ENCODE results near the gene ECHS1. TPM values are rescaled to one million over a fixed set of nuclear protein-coding genes. Genes with fewer than 3 reads are reported as not detected.

Gene ECHS1
- total and polyA plus RNA-seq, 2 of the 8 experiments (the other 6 are each of a cell fraction or from before 2014, with no cell fraction given), result 41.7 to 101 TPM

DNA sequence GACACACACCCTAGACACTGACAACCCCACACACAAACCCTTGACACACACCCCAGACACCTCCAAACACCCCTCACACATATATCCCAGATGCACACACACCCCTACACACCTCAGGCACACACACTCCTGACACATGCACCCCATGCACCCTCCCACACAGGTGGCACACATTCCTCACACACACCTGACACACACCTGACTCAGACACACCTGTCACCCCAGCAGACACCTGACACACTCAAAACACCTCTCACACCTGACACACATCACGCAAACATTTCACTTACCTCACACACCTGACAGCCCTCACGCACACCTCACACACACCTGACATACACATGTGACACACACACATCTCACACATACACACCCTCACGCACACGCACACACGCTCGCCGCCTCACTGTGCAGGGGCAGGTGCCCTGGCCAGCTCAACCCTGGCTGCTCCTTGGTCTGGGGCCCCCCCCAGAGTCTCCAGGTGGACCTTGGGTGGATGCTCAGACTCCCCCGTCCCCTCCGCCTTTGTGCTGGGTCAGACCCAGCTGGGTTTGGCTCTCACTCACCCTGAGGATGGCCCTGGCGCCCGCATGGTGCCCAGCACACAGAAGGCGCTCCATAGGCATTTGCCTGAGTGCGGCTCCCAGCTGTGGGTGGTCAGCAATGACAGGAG lies 33.3 kb downstream of the ECHS1 start:
- Histone ChIP-seq H3K14ac (ENCODE audit: insufficient read length) (no peak overlapping the region), H4K91ac (replicated peaks; ENCODE audit: insufficient read length, low read length) (no peak overlapping the region), H3K23ac (ENCODE audit: insufficient read length) (no peak overlapping the region), H3K4me2 (ENCODE audit: insufficient read depth in 1 of 2, low read depth in 2 of 2, low read length in 2 of 2) (no peak overlapping the region), H3K79me1 (ENCODE audit: low read depth, low read length) (no peaks in the 10 kb centered on the region), H3K9ac (replicated peaks in 1 of 4; ENCODE audit: extremely low read depth in 1 of 4, low read depth in 3 of 4, low read length in 3 of 4) (no peak overlapping the region), H4K8ac (ENCODE audit: extremely low read depth, insufficient read depth, low read length) (no peak overlapping the region), H2AFZ (ENCODE audit: low read length) (no peak overlapping the region), H3K27me3 (replicated peaks in 1 of 4; ENCODE audit: control insufficient read depth in 3 of 4, extremely low read depth in 1 of 4, insufficient read depth in 3 of 4, low read length in 3 of 4) (peaks cover 20 to 39% (median 35%) of the 10 kb centered on the region in 4 experiments), H2BK120ac (replicated peaks; ENCODE audit: low read depth, low read length) (no peak overlapping the region), H3K4ac (replicated peaks; ENCODE audit: insufficient read length, low read depth, low read length) (no peak overlapping the region), H3K56ac (replicated peaks; ENCODE audit: insufficient read length, low read depth, low read length) (no peak overlapping the region), H2AK5ac (ENCODE audit: low read depth, low read length) (0 out of 2 replicates have a peak overlapping the region, but pooled peaks have one; percentile 24), H3K27ac (ENCODE audit: low read depth, low read length) (no peak overlapping the region), H4K5ac (ENCODE audit: insufficient read length, low read depth, low read length) (no peak overlapping the region), H2BK15ac (ENCODE audit: low read length) (no peak overlapping the region), H3K9me3 (ENCODE audit: insufficient read depth in 2 of 2, low read depth in 1 of 2, low read length in 1 of 2) (peaks cover 0 to 4% of the 10 kb centered on the region in 2 experiments; a peak in 1 of 4 replicates), H3K18ac (ENCODE audit: extremely low read depth, low read length) (no peak overlapping the region), H4K20me1 (replicated peaks in 1 of 2; ENCODE audit: control insufficient read depth in 1 of 2, insufficient read depth in 2 of 2, low read length in 2 of 2) (peaks cover 0 to 20% of the 10 kb centered on the region in 2 experiments), H3K4me3 (ENCODE audit: extremely low read depth in 1 of 4, insufficient read depth in 2 of 4, low read depth in 3 of 4, low read length in 4 of 4) (no peak overlapping the region), H3K36me3 (ENCODE audit: control insufficient read depth in 2 of 4, insufficient read depth in 4 of 4, low read length in 3 of 4) (no peaks in the 10 kb centered on the region; a peak in 1 of 8 replicates), H2BK12ac (ENCODE audit: low read depth, low read length) (no peak overlapping the region), H3K23me2 (ENCODE audit: low read depth, low read length) (peaks cover 31% of the 10 kb centered on the region; the same call in 1 of the 2 replicates), H2BK5ac (ENCODE audit: low read depth, low read length) (no peak overlapping the region), H2BK20ac (ENCODE audit: low read length) (0 out of 2 replicates have a peak overlapping the region, but pooled peaks have one; percentile 61), H3K79me2 (ENCODE audit: control insufficient read depth in 1 of 2, insufficient read depth in 2 of 2, low read length in 2 of 2) (no peaks in the 10 kb centered on the region), H3K4me1 (replicated peaks in 1 of 4; ENCODE audit: control insufficient read depth in 3 of 4, insufficient read depth in 4 of 4, low read length in 3 of 4) (peaks cover 0 to 16% (median 7%) of the 10 kb centered on the region in 4 experiments; a peak in 6 of 7 replicates)
- DNase-seq (ENCODE audit: low read depth in 1 of 2, low spot score in 2 of 2) (no peak), FAIRE-seq (no peak)
- 89% methylated on average over 10 of the region's 13 CpGs; no CpG with 5 or more reads in 1 of the 2 experiments for WGBS, 2 experiments (ENCODE audit: extremely low coverage in 1 of 2, insufficient coverage in 1 of 2, insufficient read length in 1 of 2, insufficient replicate concordance in 2 of 2, low coverage in 1 of 2, low lambda C conversion rate in 2 of 2, missing lambda C conversion rate in 1 of 2)
- TF ChIP-seq GTF2F1 (IDR thresholded peaks at IDR 0.05; ENCODE audit: borderline replicate concordance, low read depth, low read length), result no peak
- ChIA-PET POLR2A (ENCODE audit: partially characterized antibody) (interaction anchor here (1.5 kb wide), 1 partner anchor 13 kb away, joined by 5 read pairs; no protein-coding TSS in a partner anchor), CTCF (ENCODE audit: partially characterized antibody) (interaction anchor here (0.6 to 2.3 kb wide), 3 partner anchors 10 to 14 kb away, joined by 3 to 7 read pairs (median 6); no protein-coding TSS in a partner anchor)
